GM12878 (cell line): ENCODE measurements around the gene FADS3. TPM values are rescaled to one million over a fixed set of nuclear protein-coding genes. Genes with fewer than 3 reads are reported as not detected.

ENCODE experiments used
- ATAC-seq: fragments of 200-7000 bp; cut with Tn5 transposase; 3 replicates; pipeline ENCODE4 v1.9.1; 2020; ENCODE audit warnings: mild to moderate bottlenecking, moderate library complexity
- BruUV-seq: library from RNA; stranded (reverse); fragments of 400-500 nt; replicated peaks from 2 replicates; lab custom pipeline; 2021; lab: Mats Ljungman, UMichigan
- CTCF ChIA-PET: fragments of 300-600 bp; sonication (Branson Sonifier 250); formaldehyde crosslinking; extraction: SDS; loops from one replicate; lab custom pipeline; 2021; ENCODE audit warnings: inconsistent platforms; lab: Yijun Ruan, JAX
- POLR2A ChIA-PET: fragments of 350-600 bp; formaldehyde crosslinking; extraction: SDS; loops from one replicate; lab custom pipeline; 2021; ENCODE audit warnings: inconsistent platforms; lab: Charles Lee
- RAD21 ChIA-PET: fragments of 300-600 bp; sonication (Branson Sonifier 250); formaldehyde crosslinking; loops from one replicate; lab custom pipeline; 2023; ENCODE audit warnings: antibody characterized with exemption; ENCODE audit not compliant: unreplicated experiment; lab: Charles Lee
- SMC1A ChIA-PET: fragments of 300-600 bp; sonication (Branson Sonifier 250); formaldehyde crosslinking; loops from one replicate; lab custom pipeline; 2023; ENCODE audit not compliant: unreplicated experiment, uncharacterized antibody; lab: Charles Lee
- DNase-seq: peaks from one replicate; pipeline ENCODE4 v3.0.0-alpha.2; 2011; ENCODE audit warnings: low read depth, low spot score
- FAIRE-seq: peaks from 3 replicates; lab custom pipeline; 2011; peaks lifted over from hg19 to GRCh38; lab: Jason Lieb, UNC
- H2AFZ ChIP-seq: 2 replicates; pipeline ENCODE4 v1.6.0; 2011; ENCODE audit warnings: low read depth, low read length, control low read depth; ENCODE audit not compliant: control insufficient read depth
- H3K27ac ChIP-seq: 2 replicates; pipeline ENCODE4 v1.5.1; 2011; ENCODE audit warnings: control low read depth; ENCODE audit not compliant: control insufficient read depth, insufficient read depth
- H3K27me3 ChIP-seq, 2 experiments: replicated peaks in 1 of 2; 2 replicates each; pipeline versions ENCODE4 v1.6.0 to v1.6.1; 2011; ENCODE audit warnings: low read length in 1 of 2; ENCODE audit not compliant: control insufficient read depth in 2 of 2, insufficient read depth in 2 of 2
- H3K36me3 ChIP-seq, 2 experiments: 2 replicates each; pipeline ENCODE4 v1.5.1; 2011; ENCODE audit warnings: low read length in 1 of 2; ENCODE audit not compliant: control insufficient read depth in 2 of 2, insufficient read depth in 2 of 2
- H3K4me1 ChIP-seq: 2 replicates; pipeline ENCODE4 v1.6.1; 2011; ENCODE audit warnings: mild to moderate bottlenecking, low read length, moderate library complexity, mixed read lengths; ENCODE audit not compliant: control insufficient read depth, insufficient read depth
- H3K4me2 ChIP-seq: 2 replicates; pipeline ENCODE4 v1.6.0; 2011; ENCODE audit warnings: control low read depth; ENCODE audit not compliant: control insufficient read depth, insufficient read depth
- H3K4me3 ChIP-seq: fragments of 200-600 bp; sonication (generic); 2 replicates; pipeline ENCODE4 v1.5.1; 2016
- H3K79me2 ChIP-seq: 2 replicates; pipeline ENCODE4 v1.6.0; 2011; ENCODE audit warnings: low read length; ENCODE audit not compliant: control insufficient read depth, insufficient read depth
- H3K9ac ChIP-seq: 2 replicates; pipeline ENCODE4 v1.8.0; 2011; ENCODE audit warnings: low read length, control low read depth, mixed read lengths; ENCODE audit not compliant: control insufficient read depth, insufficient read depth
- H3K9me3 ChIP-seq: replicated peaks from 3 replicates; pipeline ENCODE4 v1.5.1; 2011; ENCODE audit warnings: mild to moderate bottlenecking, low read length; ENCODE audit not compliant: control insufficient read depth, insufficient read depth
- H4K20me1 ChIP-seq: 2 replicates; pipeline ENCODE4 v1.6.0; 2011; ENCODE audit not compliant: control insufficient read depth, insufficient read depth
- GATAD2B ChIP-seq: fragments of 450-650 bp; conservative IDR thresholded peaks from 2 replicates; pipeline ENCODE4 v1.6.1; 2017; ENCODE audit warnings: low read depth, mild to moderate bottlenecking, moderate library complexity
- JUND ChIP-seq: IDR thresholded peaks from 2 replicates; pipeline ENCODE4 v1.6.1; 2012; ENCODE audit warnings: low read depth, mild to moderate bottlenecking, low read length, improper control_type of control experiment, moderate library complexity
- KDM1A ChIP-seq: fragments of 200-600 bp; sonication (generic); IDR thresholded peaks from 2 replicates; pipeline ENCODE4 v1.6.1; 2016; ENCODE audit warnings: borderline replicate concordance
- MYC ChIP-seq: IDR thresholded peaks from 2 replicates; pipeline ENCODE4 v1.6.1; 2011; ENCODE audit warnings: mild to moderate bottlenecking, low read length, moderate library complexity, inconsistent platforms; ENCODE audit not compliant: insufficient read depth, insufficient replicate concordance, insufficient read length, severe bottlenecking
- NR2C2 ChIP-seq: IDR thresholded peaks from 2 replicates; pipeline ENCODE4 v1.6.1; 2011; ENCODE audit warnings: borderline replicate concordance, low read depth; ENCODE audit not compliant: control insufficient read depth, insufficient read length
- SMAD5 ChIP-seq: IDR thresholded peaks from 2 replicates; pipeline ENCODE4 v1.6.1; 2016; ENCODE audit warnings: antibody characterized with exemption, low read depth
- TCF3 ChIP-seq: IDR thresholded peaks from 2 replicates; pipeline ENCODE4 v1.6.1; 2012; ENCODE audit warnings: low read depth, mild to moderate bottlenecking, low read length, borderline replicate concordance; ENCODE audit not compliant: insufficient read depth
- ZNF207 ChIP-seq: fragments of 450-650 bp; IDR thresholded peaks from 2 replicates; pipeline ENCODE4 v1.6.1; 2014; ENCODE audit warnings: antibody characterized with exemption, mild to moderate bottlenecking, borderline replicate concordance
- ZZZ3 ChIP-seq: IDR thresholded peaks from 2 replicates; pipeline ENCODE4 v1.6.1; 2011; ENCODE audit warnings: low read depth; ENCODE audit not compliant: control insufficient read depth, insufficient read length
- WGBS: methylation state at CpG from one replicate; pipeline ENCODE4 v1.1.6; 2016; ENCODE audit warnings: low lambda C conversion rate; ENCODE audit not compliant: insufficient replicate concordance, insufficient coverage; ENCODE audit errors: missing lambda C conversion rate; 5-methylcytosine and 5-hydroxymethylcytosine counted together
- in situ Hi-C: fragments of 300-500 bp; cut with MboI; formaldehyde crosslinking; loops from 9 replicates; pipeline ENCODE4 v1.14.3; 2018; ENCODE audit warnings: mixed read lengths
- intact Hi-C: fragments of 100-400 bp; cut with micrococcal nuclease; formaldehyde crosslinking; loops from one replicate; pipeline ENCODE4 v1.14.2; 2022; ENCODE audit not compliant: unreplicated experiment
- polyA plus RNA-seq, 11 experiments: library from polyadenylated mRNA; depleted of rRNA in 4 of 11; unstranded in 6 of 11; stranded (reverse) in 5 of 11; fragments of >200 nt; fragmentation: Nextera tagmentation in 4 of 11; fragmentation: Illumina TruSeq in 1 of 11; extraction: Ambion mirVana in 4 of 11; extraction: Trizol in 1 of 11; gene quantifications; 1 replicate in 1 of 11; 2 replicates in 10 of 11; pipeline versions ENCODE4 v1.2.1 to v1.2.3, GENCODE V29; 2011 to 2016; ENCODE audit warnings: inconsistent platforms in 2 of 11, missing spikeins in 2 of 11, low read depth in 1 of 11
- total RNA-seq, 4 experiments: library from RNA; depleted of rRNA in 3 of 4; stranded (reverse); fragments of >200 nt in 3 of 4; fragmentation: Illumina TruSeq in 1 of 4; extraction: Trizol in 1 of 4; gene quantifications; 2 replicates each; pipeline versions ENCODE4 v1.2.1 to v1.2.3, GENCODE V29; 2013 to 2021

The FADS3 gene
- total and polyA plus RNA-seq, 10 of the 15 experiments (the other 5 are each of a cell fraction or from before 2014, with no cell fraction given), result 0.23 to 8.1 (median 4.2) TPM

GRCh38 chr11:61930933-61931332 is 39.6 kb upstream of the FADS3 start:
- Histone ChIP-seq H3K9me3 (no peaks in the 10 kb centered on the region; the same call in 2 of the 3 replicates), H3K4me3 (no peak overlapping the region), H3K79me2 (no peaks in the 10 kb centered on the region), H3K4me1 (no peaks in the 10 kb centered on the region), H3K4me2 (no peak overlapping the region), H4K20me1 (no peaks in the 10 kb centered on the region; the same call in 1 of the 2 replicates), H2AFZ (no peak overlapping the region), H3K9ac (no peak overlapping the region), H3K27ac (no peak overlapping the region), H3K36me3 (no peaks in the 10 kb centered on the region), H3K27me3 (no peaks in the 10 kb centered on the region; a peak in 2 of 4 replicates)
- no peak for ATAC-seq
- no TSS peak for BruUV-seq
- ChIA-PET CTCF (interaction anchor here (0.5 to 1.3 kb wide), 8 partner anchors 15 to 178 kb away, joined by 3 to 4 read pairs (median 3); no protein-coding TSS in a partner anchor), RAD21 (interaction anchor here (1.4 kb wide), 1 partner anchor 61 kb away, joined by 3 read pairs; no protein-coding TSS in a partner anchor), SMC1A (interaction anchor here (0.6 to 1.7 kb wide), 2 partner anchors 12 to 317 kb away, joined by 3 to 8 read pairs; no protein-coding TSS in a partner anchor), POLR2A (no interaction called here)
- TF ChIP-seq KDM1A (no peak), TCF3 (no peak), ZZZ3 (no peak), JUND (no peak), ZNF207 (no peak), NR2C2 (no peak), MYC (no peak), GATAD2B (no peak), SMAD5 (no peak)
- FAIRE-seq, result no peak
- intact Hi-C loops, result no loop called here
- no peak for DNase-seq
- WGBS, result 44% methylated on average over 3 of the region's 3 CpGs
- in situ Hi-C loops, result no loop called here
